ENCODE results near the gene DNALI1.
"Not testable (repeated sequence)": the region's sequence is repeated elsewhere in the genome, so short reads cannot be mapped to it uniquely, and the experiment has no call there.

DNALI1 gene

DNA sequence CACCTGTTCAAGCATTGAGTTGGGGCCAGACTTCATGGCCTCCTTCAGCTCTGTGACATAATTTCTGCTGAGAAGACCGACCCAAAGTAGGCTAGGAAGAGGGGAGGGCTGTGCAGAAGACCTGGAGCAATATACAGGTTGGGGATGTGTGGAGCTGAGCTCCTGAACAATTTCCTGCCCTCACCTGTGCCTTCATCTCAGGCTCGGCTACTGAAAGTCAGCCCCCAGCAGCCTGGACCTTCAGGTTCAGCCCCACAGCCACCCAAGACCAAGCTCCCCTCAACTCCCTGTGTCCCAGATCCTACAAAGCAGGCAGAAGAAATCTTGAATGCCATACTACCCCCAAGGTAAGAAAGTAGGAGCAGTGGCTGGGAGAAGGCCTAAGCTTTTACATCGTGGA, 662 bp downstream of the DNALI1 start:
- DNase-seq = no peak

DNA sequence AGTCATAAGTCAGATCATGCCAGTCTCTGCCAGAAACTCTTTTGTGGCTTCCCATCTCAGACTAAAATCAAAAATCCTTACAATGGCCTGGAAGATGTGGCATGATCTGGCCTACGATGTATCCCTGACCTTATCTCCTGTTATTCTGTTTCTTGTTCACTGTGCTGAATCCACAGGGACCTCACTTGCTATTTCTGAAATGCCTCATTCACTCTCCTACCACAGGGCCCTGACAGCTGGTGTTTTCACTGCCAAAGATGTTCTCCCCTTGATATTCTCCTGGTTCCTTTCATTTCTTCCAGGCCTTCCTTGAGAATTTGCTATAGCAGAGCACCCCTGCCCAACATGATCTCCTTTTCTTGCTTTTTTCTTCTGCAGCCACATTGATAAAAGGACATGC, 1.7 kb downstream of the DNALI1 start:
- no peak for DNase-seq

DNA sequence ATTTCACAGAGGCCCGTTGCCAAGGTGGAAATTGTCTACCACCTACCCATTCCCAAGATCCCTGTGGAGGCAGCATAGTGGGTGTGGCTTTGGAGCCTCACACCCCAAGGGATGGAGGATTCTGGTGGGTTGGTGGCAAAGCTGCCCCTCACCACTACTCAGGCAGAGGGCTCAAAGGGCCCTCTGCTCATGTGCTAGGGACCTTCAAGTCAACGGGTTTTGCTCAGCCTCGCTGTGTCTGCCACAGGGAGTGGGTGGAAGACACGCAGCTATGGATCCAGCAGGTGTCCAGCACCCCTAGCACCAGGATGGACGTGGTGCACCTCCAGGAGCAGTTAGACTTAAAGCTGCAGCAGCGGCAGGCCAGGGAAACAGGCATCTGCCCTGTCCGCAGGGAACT, 2.3 kb downstream of the DNALI1 start:
- DNase-seq = no peak

DNA sequence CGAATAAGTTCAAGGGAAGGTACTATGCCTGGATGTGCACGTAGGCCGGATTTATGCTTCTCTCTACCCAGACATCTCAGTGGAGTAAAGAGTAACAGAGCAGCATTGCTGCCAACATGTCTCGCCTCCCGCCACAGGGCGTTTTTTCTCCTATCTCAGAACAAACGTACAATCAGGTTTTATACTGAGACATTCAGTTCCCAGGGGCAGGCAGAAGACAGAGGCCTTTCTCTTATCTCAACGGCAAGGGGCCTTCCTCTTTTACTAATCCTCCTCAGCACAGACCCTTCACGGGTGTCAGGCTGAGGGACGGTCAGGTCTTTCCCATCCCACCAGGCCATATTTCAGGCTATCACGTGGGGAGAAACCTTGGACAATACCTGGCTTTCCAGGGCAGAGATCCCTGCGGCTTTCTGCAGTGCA, 3.2 kb downstream of the DNALI1 start:
- DNase-seq = not testable (repeated sequence)

DNA sequence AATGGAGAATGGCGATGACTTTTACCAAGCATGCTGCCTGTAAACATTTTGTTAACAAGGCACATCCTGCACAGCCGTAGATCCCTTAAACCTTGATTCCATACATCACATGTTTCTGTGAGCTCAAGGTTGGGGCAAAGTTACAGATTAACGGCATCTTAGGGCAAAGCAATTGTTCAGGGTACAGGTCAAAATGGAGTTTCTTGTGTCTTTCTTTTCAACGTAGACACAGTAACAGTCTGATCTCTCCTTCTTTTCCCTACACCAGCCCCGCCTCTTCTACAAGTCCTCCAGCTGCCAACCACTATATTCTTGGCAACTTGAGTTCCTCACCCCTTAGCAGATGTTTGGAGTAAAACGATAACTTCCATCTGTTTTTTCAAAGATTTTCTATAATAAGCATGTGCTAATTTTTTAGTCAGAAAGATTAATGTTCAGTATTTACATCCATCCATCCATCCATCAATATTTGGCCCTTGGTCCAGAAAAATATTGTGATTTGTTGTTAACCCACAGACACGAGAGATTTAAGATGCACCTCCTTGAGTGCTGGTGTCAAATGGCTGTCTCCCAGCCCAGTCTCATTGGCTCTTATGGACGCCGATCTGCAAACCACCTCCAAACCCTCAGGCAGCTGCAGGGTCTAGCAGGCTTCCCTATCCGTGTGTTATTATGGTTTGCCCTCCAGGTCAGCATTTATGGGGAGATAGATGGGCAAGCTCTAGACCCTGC, 3.8 kb downstream of the DNALI1 start:
- DNase-seq = no peak

DNA sequence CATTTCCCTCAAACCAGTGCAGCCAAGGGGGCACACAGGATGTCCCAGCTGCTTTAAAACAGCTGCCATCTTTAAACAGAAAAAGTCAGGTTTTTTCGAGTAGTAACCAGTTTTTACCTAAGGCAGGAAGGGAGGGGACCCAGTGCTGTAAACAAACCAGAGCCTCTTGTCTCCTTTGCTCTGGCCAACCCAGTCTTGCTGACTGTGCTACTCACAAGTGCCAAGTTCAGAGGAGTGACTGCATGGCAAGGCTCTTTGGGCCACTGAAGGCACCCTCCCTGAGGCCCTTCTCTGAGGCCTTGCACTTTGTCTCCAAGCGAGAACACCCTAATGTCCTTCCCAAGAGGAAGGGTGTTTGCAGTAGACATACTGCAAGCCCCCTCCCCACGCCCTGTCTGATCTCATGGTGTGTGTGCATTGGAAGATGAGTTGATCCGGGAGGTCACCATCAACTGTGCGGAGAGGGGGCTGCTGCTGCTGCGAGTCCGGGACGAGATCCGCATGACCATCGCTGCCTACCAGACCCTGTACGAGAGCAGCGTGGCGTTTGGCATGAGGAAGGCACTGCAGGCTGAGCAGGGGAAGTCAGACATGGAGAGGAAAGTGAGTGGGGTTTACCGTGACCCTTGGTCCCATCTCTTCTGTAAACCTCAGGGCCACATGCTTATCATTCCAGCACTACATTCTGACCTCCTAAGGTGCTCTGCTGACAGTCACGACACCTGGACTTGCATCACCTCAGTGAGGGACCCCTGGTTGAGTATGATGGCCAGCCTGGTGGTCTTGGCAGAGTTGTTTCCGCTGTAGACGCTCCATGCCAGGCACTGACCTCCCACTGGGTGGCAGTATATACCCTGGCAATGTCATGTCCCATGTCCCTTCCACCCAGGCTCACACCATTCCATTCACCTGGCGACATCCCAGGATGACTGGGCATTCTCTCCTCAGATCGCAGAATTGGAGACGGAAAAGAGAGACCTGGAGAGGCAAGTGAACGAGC, 4.7 kb downstream of the DNALI1 start:
- DNase-seq = no peak

DNA sequence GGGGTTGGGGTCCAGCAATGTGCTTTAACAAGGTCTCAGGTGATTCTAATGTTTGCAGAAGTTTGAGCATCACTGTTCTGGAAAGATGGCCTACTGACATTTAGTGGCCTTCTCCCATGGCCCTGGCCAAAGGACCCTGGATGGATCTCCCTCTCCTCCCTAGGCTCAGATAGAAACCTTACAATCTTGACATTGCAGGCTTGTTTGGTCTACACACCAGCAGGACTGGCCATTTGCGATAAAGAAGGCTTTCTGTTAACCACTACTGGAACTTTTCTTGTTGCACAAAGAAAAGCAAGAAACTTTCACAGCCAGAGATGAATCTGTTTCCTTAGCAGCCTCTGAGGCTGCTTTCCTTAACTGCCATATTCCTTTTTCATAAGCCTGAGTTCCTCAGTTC, 6.2 kb downstream of the DNALI1 start:
- no peak for DNase-seq

DNA sequence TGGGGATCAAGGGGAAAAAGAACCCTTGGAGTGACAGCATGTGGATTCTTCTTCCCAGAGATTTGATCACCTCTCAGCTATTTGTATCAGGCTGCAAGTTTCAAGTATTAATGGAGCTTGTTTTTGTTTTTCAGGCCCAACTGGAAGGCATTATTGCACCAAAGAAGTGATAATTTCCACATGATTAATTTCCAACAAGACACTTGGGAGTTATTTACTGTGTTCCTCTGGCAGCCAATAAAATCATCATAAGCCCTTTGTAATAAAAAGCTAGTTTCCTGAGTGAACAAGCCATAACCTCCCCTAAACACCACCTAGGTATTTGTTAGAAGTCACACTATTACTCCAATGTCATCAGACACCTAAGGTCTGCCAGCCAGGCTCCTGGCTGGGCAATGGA, 8.2 kb downstream of the DNALI1 start:
- no peak for DNase-seq

DNA sequence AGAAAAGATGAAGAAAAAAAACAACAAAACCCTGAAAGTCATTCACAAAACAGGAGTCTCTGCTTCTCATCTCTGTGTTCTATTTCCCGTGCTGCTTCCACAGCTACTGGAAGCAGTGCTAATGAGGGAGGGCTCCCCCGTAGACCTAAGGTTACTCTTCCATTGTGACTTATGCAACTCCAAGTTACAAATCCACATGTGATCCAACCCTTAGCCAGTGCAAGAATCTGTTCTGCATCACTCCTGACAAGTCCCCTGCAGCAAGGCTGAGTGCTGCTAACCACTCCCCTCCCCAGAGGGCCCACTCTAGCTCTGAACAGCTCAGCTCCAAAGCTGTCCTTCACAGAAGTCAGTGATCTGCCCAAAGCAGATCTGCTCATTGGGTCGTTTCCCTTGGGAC, 10.3 kb downstream of the DNALI1 start:
- DNase-seq = no peak

DNA sequence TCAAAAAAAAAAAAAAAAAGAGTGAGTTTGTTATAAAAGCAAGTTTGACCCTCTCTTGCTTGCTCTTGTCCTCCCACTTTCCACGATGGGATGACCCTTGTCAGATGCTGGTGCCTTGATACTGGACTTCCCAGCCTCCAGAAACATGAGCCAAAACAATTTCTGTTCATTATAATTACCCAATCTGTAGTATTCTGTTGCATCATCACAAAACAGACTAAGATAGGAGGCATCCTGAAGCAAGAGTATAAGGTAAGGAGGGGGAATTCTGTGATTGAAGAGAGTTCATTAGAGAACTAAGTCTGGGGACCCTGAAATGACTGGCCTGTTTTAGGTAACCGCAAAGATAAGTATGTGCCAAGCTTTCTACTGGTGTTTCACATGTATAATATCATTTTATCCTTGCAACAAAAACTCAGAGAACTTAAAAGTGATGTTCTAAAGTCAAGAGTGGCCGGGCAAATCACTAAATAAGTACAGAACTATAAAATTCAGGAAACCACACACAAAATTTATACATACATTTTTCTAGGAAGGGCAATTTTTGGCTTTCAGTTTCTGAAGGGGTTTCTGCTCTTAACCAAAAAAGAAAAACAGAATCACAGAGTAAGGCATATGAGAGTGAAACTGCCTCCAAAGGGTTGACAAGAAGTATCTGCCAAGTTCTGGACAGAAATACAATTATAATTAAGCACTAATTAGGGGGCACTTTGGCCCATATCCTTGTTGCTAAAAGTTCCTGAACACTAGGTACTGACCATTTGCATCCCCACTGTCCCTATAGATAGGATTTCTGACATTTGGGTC, 14.0 kb downstream of the DNALI1 start:
- DNase-seq = no peak

DNA sequence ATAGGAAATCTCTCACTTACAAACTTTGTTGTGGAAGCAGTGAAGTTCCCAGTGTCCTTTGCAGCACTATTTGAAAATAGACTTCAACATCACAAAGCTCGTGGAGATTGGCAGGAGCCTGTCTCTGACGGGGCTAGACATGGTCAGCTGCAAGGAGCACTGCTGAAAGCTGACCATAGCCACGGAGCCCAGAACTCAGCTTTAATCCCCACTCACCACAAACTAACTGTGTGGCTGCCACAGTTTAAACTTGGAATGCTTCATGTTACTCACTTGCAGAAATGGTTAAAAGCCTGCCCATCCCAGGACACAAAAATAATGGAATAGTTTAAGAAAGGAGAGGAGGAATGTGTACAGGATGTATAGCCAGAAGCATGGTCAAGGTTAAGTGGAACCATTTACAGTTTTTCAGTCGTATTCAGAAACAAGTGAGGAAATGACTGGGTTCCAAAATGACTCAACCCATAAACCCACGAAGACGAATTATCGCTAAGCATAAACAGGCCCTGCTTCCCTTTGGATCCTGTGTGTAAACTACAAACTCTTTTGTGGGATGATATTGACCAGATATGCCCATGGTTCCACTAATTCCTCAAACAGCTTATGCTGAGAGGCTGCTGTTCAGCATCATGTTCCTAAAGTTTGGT, 18.2 kb downstream of the DNALI1 start:
- DNase-seq = peak; percentile 15

DNA sequence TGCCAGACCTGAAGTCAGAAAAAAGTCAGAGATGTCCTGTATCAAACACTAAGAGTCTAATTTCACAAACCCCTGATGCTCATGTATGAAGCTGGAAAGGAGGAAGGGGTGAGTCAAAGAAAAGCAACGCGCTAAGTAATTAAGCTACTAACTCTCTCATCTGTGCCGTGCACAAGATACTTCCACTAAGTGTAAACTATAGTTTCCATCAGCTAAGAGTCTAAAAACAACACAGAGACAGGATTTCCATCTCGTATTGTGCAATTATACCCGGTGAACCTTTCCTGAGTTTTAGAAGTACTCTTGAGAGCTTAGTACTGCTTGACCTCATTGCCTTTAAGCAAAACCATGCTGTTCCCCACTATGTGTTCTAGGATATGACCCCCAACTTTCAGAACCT, 19.0 kb downstream of the DNALI1 start:
- no peak for DNase-seq

DNA sequence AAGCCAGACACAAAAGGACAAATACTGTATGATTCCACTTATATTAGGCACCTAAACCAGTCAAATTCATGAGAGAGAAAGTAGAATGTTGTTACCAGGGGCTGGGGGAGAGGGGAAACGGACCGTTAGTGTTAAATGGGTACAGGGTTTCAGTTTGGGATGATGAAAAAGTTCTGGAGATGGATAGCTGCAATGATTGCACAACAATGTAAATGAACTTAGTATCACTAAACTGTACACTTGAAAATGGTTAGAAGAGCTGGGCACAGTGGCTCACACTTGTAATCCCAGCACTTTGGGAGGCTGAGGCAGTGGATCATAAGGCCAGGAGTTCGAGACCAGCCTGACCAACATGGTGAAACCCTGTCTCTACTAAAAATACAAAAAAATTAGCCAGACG, 27.8 kb downstream of the DNALI1 start:
- DNase-seq = not testable (repeated sequence)

DNA sequence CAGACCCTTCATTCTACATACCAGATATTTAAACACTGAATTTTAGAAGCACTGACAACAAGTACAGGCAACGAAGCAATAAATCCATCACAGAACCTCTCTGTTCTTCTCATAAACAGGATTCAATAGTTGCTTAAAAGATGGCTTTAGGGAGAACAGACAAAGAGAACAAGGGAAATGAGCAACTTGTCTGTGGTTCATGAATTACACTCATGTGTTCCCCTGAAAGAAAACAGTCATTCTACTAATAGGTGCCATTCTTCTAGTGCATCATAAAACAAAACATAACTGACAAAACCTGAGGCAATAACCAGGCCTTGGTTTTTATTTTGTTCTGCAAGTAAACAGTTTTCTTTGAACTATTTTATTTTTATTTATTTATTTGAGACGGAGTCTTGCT, 32.2 kb downstream of the DNALI1 start:
- no peak for DNase-seq

DNA sequence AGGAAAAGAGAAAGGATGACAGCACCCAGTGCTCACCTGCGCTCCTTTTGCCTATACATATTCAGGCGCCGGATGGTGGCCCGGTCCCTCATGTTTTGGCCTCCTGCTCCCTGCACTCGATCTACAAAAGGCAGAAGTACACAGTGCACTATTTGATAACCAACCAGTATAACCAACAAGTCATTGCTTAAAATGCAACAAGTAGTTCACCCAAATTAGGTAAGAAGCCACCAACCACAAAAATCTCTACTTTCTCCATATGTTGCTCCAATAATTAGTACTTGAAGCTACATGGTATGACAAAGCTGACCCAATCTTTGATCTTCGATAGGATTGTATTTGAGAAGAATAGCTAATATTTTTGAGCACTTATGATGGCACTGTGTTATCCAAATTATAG, 37.0 kb downstream of the DNALI1 start:
- DNase-seq = no peak

DNA sequence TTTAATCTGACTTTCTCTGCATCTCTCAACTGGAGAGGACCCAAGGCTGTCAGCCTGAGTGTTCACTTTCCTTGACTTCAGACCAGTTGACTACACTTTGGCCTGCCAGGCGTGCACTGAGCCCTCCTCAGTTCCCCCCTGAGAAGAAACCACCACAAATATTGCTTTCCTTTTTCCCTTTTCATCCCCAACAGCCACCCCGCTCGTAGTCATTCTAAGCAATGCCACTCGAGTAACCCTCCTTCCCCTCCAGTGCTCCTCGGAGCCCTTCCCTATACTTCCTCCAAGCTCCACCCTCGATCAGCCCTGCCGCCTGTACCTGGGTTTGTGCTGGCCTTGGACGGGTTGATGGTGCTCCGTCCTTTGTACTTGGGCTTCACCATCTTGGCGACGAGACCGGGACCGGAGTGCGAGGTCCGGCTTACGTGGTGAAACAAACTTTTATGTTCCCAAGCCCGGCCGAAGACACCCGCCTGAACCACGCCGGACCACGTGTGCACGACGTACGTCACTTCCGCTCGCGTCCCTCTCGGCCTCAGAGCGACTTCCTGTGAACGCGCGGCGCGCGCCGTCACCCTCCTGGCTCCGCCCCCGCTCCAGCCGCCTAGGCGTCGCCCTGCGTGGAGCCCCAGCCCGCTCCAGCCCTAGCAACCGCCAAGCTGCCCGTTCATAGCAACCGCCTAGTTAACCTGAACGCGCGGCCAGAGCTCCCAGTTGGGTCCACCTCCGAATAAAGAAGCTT, 38.9 kb downstream of the DNALI1 start, which contains the start of gene GNL2:
Gene GNL2 (minus strand): TSS at position 498 of the 742 bp plus-strand sequence. CDS start 115 bp downstream, at position 383.
- peak; percentile 97 for DNase-seq

DNA sequence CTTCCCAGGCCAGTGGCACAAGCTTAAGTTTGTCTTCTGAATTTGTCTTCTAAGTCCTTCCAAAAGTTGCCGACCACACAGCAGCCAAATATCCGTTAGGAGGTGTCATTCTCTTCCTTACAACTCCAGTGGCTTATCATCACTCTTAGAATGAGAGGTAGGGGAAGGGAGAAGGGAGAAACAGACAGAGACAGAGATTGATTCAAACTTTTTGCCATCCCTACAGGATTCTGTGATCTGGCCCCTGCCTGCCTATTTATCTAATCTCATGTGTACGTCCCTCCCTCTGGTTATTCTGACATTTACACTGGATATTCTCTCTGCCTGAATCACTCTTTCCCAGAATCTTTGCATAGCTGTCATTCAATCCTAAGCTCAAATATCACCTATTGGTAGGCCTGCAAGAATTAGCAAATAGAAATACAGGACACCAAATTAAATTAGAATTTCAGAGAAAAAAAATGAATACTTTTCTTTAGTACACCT, 39.5 kb downstream of the DNALI1 start:
- DNase-seq = no peak

DNA sequence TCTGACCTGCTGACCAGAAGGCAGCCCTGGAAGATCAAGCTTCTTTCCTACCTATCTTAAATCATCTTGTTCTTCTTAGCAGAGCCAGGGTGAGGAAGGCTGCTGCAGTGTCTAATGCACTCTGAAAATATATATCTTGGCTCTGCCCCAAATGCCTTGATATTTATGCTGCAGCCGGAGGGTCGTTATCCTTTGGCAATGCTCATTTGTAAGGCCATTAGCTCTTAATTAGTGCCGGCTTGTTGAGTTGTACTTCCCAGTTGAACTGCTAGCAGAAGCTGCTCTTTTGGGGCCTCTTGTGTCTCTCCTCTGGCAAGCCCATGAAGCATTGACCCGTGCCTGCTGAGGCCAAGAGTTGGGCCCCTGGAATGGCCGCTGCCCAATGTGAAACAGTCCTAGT, 43.2 kb downstream of the DNALI1 start:
- no peak for DNase-seq

DNA sequence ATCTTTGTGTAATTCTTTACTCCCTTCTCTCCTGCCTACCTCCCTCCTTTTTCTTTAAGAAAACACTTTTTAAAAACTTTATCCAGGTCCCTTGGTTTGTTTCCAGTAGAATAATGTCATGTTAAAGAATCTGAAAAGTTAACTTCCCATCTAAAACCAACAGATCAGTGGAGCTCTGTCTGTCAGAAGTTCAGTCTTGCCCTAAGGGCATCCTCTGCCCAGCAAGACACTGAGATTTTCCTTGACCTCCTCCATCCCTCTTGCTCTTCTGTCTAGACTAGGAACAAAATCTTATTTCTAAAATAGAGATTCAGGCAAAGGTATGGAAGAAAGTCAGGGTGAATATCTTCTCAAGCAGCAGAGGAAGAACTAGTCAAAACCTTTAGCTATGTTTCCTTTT, 44.7 kb downstream of the DNALI1 start:
- DNase-seq = no peak

DNA sequence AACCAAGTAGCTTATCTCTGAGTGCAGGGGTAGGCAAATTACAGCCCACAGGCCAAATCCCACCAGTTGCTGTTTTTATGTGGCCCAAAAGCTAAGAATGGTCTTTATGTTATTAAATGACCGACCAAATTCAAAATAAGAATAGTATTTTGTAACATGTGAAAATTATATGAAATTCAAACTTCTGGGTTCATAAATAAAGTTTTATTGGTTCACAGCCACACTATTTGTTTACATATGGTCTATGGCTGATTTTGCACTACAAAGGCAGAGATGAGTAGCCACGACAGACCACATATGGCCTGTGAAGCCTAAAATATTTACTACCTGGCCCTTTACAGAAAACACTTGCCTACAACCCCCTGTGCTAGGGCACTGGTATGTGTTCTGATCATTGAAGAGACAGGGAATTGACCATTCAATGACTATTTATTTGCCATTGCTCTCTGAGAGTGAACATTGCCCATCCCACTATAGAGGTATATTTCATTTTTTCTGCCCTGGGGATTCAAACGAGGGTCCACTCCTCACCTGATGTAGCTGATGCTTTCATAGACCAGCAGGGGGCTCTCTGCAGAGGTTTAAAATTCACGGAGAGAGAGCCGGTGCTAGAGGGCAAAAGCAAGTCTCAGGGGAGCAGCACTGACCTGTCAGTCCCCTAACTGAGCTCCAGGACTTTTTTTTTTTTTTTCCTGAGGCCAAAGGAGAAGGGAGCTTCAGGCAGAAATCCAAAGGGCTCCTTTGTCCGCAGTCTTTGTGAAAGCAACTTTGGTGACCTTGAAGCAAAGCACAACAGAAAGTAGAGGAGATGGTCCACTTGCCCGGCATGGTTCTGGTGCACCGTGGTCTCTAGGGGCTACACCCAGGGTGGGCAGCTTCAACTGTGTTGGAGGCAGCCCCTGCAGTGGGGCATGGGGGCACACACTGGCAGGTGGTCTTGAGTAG, 46.3 kb downstream of the DNALI1 start:
- DNase-seq = no peak
